IPS-15b (cell line): Measurements from ENCODE around the gene PSG7.
"Not testable (repeated sequence)": the region's sequence is repeated elsewhere in the genome, so short reads cannot be mapped to it uniquely, and the experiment has no call there.

Experiments
- H3K27me3 ChIP-seq: one replicate; pipeline ENCODE4 v1.6.1; 2013; ENCODE audit warnings: low read length; ENCODE audit not compliant: control insufficient read depth, insufficient read depth
- H3K36me3 ChIP-seq: one replicate; pipeline ENCODE4 v1.6.1; 2013; ENCODE audit warnings: low read length; ENCODE audit not compliant: control insufficient read depth, insufficient read depth
- H3K4me1 ChIP-seq: one replicate; pipeline ENCODE4 v1.6.1; 2013; ENCODE audit warnings: mild to moderate bottlenecking, low read length; ENCODE audit not compliant: control insufficient read depth, insufficient read depth
- H3K4me3 ChIP-seq: one replicate; pipeline ENCODE4 v1.5.1; 2013; ENCODE audit warnings: low read depth, low read length
- H3K9ac ChIP-seq: one replicate; pipeline ENCODE4 v1.6.1; 2013; ENCODE audit warnings: low read depth, mild to moderate bottlenecking, low read length
- H3K9me3 ChIP-seq: one replicate; pipeline ENCODE4 v1.6.1; 2013; ENCODE audit warnings: mild to moderate bottlenecking, low read length; ENCODE audit not compliant: control insufficient read depth, insufficient read depth

Gene PSG7

DNA sequence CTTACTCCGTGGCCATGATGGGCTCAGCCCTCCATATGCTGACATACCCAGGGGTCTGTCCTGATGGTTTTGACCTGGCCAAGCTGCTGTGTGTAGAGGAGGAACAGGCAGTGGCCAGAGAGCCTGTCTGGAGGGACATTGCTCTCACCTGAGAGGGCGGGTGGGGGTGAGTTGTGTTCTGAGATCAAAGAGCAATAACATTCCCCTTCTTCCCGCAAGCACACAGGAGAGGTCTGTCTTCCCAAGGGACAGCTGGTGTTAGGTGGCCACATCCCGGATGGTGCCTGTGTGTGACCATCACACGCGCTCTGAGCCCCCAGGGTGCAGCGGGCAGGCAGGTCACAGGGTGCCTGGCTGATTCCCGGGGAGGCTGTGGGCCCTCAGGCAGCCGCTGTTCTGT, 56.4 kb downstream of the PSG7 start:
- not testable (repeated sequence) for H3K4me1 ChIP-seq, H3K27me3 ChIP-seq, H3K4me3 ChIP-seq, H3K9ac ChIP-seq, H3K9me3 ChIP-seq, H3K36me3 ChIP-seq

- Histone ChIP-seq H3K9ac (no peak within 1 kb of the TSS), H3K36me3 (no peaks in the 10 kb centered on the region), H3K9me3 (no peaks in the 10 kb centered on the region), H3K4me3 (no peak within 1 kb of the TSS), H3K4me1 (no peaks in the 10 kb centered on the region), H3K27me3 (no peaks in the 10 kb centered on the region)
Observed at GRCh38 chr19:42879613-42880012, 57.4 kb downstream of the PSG7 start, which contains the start of gene PSG1. Gene PSG1 (minus strand): TSS chr19:42879713. CDS start chr19:42879581, 132 bp downstream.

DNA sequence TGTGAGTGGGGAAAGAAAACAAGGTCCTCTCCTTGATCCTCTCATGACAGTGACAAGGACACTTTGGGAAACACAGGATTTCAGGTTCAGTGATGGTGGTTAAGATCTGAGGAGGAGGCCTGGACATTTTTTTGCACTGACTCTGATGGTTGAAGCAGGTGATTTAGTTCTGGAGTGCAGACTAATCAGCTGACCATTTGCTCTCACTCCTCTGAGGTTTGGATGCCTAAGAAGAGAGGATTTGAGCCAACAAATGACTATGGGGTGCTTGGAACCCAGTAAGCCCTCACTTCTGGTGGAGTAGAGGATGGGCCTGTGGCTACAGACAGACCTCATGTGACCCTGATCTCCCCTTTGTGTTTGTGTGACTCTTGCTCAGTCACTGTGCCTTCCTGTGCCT, 60.4 kb downstream of the PSG7 start:
- not testable (repeated sequence) for H3K9me3 ChIP-seq, H3K4me1 ChIP-seq, H3K9ac ChIP-seq, H3K4me3 ChIP-seq, H3K36me3 ChIP-seq, H3K27me3 ChIP-seq

GRCh38 chr19:42875881-42876280, 61.1 kb downstream of the PSG7 start:
- not testable (repeated sequence) for H3K4me1 ChIP-seq, H3K9me3 ChIP-seq, H3K9ac ChIP-seq, H3K4me3 ChIP-seq, H3K27me3 ChIP-seq, H3K36me3 ChIP-seq

GRCh38 chr19:42874901-42875813, 61.9 kb downstream of the PSG7 start:
- not testable (repeated sequence) for H3K4me3 ChIP-seq, H3K4me1 ChIP-seq, H3K36me3 ChIP-seq, H3K27me3 ChIP-seq, H3K9me3 ChIP-seq, H3K9ac ChIP-seq

DNA sequence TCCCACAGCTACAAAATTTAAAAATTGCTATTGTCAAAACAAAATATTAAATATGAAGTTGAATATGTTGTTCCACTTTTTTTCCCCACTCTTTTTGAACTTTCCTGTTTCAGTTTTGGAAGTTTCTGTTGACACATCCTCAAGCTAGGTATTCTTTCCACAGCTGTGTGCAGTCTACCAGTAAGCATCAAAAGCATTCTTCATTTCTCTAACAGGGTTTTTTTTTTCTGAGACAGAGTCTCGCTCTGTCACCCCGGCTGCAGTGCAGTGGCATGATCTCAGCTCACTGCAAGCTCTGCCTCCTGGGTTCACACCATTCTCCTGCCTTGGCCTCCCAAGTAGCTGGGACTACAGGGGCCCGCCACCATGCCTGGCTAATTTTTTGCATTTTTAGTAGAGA, 62.9 kb downstream of the PSG7 start:
- H3K4me1 ChIP-seq, H3K4me3 ChIP-seq, H3K9me3 ChIP-seq, H3K36me3 ChIP-seq, H3K27me3 ChIP-seq, H3K9ac ChIP-seq: not testable (repeated sequence)
